Activated CD4-positive, alpha-beta T cell treated with anti-CD3 and anti-CD28 coated beads, Interleukin-2, Interleukin-6, amounts not matched to agents 100 ng/mL and 50 ng/mL, durations not matched to agents 16 hours and 8 hours (primary cell): Measurements from ENCODE around the gene AUTS2.
A peak's percentile ranks its signal among the peaks of the same experiment; 100 is the strongest.

ENCODE experiments used
- DNase-seq: peaks from one replicate; pipeline ENCODE4 v3.0.0-alpha.2; 2020

AUTS2 gene

DNA sequence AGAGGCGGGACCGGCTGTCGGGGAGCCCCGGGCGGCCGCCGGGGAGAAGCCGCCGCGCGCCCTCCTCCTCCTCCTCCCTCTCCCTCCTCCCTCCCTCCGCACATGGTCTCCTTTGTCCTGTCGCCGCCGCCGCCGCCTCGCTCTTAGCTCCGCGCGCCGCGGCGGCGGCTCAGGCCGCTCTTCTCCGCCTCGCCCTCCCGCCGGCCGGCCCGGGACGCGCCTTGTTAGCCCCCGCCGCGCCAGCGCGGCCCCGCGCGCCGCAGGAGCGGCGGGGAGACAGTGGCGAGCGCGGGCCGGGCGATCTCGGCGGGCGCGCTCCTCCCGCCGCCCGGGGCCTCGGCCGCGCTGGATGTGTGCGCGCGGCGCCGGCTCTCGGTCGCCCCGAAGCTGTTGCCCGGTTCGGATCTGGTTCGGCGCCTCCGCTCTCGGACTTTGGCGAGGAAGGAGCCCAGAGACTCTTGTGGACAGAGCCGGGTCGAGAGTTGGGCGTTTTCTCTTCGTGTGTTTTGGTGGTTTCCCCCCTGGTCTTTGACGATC is 1096.2 kb downstream of the AUTS2 start:
- peak; percentile 18 for DNase-seq

- peak; percentile 3 for DNase-seq
Observed at GRCh38 chr7:70694971-70695794, 1096.9 kb downstream of the AUTS2 start.

GRCh38 chr7:70695795-70696083 is 1097.5 kb downstream of the AUTS2 start:
- peak; percentile 26 for DNase-seq

DNA sequence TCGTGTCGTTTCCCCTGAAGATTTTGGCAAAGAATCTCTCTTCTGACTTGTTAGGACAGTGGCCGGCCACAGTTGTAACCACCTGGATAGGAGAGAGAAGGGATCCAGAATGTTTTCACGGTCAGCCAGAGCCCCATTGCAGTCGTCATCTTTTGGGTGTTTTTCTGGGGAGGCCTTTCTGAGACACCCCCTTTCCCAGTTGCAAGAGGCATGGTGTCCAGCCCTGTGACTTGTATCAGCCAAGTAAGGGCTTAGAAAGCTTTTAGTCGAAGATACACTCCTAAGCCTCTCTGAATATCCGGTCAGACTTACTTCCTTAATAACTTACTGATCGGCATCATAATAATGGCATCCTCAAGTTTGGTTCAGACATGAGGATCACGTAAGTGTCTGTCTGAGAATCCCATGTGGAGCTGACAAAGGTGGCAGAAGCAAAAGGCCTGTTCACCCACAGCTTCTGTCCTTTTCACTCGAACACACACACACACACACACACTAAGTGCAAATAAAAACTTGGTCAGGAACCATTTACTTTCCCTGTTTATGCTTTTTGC is 1098.0 kb downstream of the AUTS2 start:
- DNase-seq, result no peak

DNA sequence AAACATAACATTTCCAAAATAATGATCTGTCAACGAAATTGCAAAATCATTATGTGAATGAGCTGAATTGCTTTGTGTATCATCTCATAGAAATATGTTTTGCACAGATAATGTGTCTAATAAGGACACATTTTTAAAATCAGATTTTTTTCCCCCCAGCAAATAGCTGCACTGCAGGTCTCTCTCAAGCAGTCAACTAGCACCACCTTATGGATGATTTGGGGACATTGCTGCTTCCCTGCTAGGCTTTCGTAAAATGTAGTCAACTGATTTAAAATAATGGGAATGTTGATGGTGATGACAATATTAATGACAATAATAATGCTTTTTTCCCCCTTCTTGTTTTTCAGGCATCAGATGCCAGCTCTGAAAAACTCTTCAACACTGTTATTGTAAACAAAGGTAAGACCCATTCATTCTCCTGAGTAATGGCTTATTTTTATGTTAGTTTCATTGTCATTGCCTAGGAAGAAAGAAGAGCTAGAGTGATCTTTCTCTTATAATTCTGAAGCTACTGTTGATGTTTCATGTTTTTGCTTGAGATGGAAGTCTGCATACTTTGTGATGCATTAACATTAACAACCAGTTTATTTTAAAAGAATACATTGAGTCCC is 1100.1 kb downstream of the AUTS2 start:
- peak; percentile 54 for DNase-seq

DNA sequence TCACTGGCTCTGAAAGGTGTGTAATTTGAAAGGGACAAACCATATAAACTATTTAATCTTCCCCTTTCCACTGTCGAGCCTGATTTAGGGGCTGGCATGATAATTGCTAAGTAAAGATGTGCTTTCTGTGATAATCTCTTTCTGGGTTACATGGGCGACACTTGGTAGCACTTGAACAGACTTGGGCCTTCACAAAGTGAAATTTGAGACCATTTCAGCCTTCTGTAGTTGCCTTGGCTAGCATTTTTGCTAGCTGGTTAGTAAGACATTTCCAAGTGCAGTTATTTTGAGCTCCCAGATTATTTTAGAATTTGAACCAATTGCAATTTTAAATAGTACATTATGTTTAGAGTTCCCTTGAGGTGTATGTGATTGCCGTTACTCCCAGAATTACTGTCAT is 1101.0 kb downstream of the AUTS2 start:
- no peak for DNase-seq

GRCh38 chr7:70700055-70700940 is 1102.0 kb downstream of the AUTS2 start:
- DNase-seq, result no peak

DNA sequence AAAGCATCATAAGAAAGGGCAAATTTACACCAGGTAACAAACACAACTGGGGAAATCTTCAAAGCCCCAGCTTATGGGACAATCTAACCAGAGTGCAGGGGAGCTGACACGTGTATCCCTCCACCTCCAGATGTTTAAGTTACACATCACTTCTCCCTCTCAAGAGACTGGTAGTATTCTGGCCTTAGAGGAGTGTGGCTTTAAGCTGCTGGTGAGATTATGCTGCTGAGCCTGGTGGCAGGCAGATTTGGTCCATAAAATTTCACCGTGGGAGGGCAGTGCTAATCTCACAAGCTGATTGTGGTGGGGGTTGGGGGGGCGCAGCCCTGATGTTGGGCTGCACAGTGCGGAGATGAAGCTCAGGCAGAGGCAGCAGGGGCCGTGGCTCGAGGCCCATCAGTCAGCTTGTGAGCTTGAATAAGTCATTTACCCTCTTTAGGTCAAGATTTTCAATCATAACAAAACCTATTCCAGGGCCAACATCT is 1102.7 kb downstream of the AUTS2 start:
- DNase-seq, result no peak

DNA sequence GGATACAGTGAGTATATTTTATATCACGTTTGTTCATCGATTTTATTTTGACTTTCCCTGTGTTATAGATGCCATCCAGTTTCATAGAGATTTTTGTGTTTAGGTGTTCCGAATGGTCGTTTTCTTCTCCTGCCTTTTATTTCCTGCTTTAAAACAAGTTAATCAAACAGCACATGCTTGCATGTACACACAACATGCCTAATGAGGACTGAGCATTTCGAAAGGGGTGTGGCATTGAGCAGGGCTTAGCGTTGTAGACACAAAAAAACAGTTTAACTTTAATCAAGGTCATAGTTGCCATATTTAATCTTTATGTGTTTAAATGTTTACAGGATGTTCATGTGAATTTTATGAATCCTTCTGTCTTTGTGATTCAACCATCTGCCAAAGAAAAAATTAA is 1103.2 kb downstream of the AUTS2 start:
- no peak for DNase-seq

GRCh38 chr7:70701991-70702390 is 1103.7 kb downstream of the AUTS2 start:
- DNase-seq, result no peak

DNA sequence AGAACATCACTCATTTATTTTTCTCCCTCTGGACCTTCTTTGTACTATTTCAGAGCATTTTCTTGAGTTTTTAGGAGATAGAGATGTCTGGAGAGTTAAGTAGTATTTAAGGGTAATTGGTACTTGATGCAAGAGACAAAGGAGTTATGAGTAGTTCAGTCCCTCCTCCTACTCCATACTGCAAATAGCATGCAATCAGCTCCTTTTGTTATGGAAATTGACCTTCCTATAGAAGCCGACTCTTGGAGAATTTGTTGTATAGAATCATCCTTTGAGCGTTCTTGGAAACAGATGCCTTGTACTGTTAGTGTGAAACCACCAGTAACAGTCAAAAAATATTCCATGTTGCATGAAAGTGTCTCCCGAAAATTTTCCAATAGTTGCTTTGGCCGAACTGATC is 1105.5 kb downstream of the AUTS2 start:
- DNase-seq, result no peak

- no peak for DNase-seq
Observed at GRCh38 chr7:70704831-70705346, 1106.6 kb downstream of the AUTS2 start.

DNA sequence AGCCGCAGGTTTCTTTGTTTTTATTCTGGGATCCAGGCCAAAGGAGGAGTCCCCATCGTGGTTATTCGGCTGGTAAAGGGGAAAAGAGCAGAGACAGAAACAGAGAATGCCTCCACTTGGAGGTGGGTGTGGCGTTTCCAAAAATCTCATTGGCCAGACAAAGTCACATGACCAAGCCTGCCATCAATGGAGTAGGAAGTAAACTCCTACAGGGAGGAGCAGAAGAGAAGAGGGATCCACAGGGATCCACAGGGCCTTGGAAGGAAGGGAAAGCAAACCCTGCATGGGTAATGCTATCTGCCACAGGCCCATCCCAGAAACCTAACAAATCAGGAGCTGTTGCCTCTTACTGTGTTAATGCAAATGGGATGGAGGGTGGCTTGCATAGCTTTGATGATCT is 1107.9 kb downstream of the AUTS2 start:
- no peak for DNase-seq

DNA sequence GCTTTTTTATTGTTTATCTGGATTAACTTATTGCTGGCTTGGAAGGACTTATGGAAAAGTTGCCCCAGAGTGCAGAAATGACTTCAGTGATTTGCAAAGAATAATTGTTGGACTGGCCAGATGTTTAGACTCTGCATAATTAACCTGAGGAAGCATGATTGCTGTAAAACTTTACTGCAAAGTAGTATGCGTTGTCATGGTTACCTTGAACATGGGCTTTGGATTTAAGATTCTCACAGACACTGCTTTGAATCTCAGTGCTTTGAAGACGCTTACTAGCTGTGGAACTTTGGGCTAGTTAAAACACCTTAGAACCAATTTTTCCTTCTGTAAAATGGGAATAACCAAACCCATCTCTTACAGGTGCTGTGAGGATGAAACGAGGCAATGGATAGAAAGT is 1108.4 kb downstream of the AUTS2 start:
- DNase-seq, result no peak

DNA sequence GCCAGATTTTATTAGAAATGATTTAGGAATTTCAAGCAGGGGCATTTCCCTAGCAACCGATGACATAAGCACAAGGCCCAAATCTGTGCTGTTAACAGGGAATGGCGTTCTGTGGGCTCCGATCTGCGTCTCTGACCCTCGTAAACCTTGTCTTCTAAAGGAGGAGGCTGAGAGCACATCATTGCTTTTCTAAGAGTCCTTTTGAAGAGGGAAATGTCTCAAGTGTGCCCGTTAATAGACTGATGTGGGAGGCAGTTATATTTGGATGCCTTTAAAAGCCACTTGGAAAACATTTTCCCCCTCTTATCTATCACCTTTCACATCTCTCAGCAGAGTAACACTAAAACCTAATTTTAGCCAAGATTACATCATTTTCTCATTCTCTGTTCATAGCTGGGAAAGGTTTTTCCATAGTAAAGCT is 1109.6 kb downstream of the AUTS2 start:
- no peak for DNase-seq

DNA sequence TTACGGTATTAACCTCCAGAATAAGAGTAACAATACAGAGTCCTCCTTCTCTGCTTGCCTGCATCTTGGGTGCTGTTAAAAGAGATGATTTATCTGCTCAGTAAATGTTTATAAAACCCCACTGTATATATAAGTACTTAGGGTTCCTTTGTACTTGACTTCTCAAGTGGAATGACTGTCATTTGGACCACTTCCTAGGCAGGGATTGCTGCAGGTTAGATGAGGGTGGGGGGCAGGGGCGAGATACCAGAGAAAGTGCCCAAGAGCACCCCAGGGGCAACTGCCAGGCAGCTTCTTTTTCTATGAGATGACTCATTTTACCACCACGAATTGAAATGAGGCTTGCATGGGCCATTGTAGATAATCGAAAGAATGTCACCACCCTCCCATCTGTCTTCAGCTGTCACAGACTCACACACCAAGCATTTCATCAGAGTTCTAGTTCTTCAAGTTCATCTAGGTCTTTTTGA is 1111.8 kb downstream of the AUTS2 start:
- DNase-seq, result no peak

DNA sequence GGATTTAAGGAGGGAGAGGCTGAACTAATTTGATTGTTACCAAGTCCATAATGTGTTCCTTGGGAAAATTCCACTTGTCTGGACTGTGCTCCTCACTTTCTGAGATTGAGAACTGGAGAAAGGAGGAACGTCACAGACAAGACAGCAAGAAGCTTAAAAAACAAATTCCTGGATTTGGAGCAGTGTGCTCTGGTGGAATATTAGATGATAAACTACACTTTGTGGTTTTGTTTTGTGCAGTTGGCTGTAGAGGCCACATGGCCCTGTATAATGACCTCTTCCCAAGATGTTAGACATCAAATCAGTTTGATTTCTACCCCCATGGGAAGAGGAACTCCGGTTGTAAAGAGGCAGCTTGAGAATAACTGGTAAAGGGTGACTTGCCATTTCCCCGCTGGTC is 1112.4 kb downstream of the AUTS2 start:
- DNase-seq, result no peak

- DNase-seq, result no peak
Observed at GRCh38 chr7:70711452-70711851, 1113.2 kb downstream of the AUTS2 start.

- DNase-seq, result no peak
Observed at GRCh38 chr7:70712942-70713341, 1114.7 kb downstream of the AUTS2 start.

GRCh38 chr7:70714506-70715038 is 1116.3 kb downstream of the AUTS2 start:
- DNase-seq, result no peak

- no peak for DNase-seq
Observed at GRCh38 chr7:70717553-70718329, 1119.5 kb downstream of the AUTS2 start.

- no peak for DNase-seq
Observed at GRCh38 chr7:70719125-70719524, 1120.8 kb downstream of the AUTS2 start.
